HG03575 (cell line): ENCODE measurements around the gene F3.
"Not testable (repeated sequence)": the region's sequence is repeated elsewhere in the genome, so short reads cannot be mapped to it uniquely, and the experiment has no call there.

Source experiments
- ATAC-seq: cut with Tn5 transposase; IDR thresholded peaks from one replicate; pipeline ENCODE4 v1.9.1; 2021; ENCODE audit not compliant: unreplicated experiment, insufficient number of reproducible peaks, low FRiP score; ENCODE audit errors: extremely low read depth

Gene F3

GRCh38 chr1:94541246-94542087 is at the start of gene F3:
TSS of gene F3 (minus strand) at chr1:94541759. CDS start at chr1:94541636, 123 bp downstream.
- no peak for ATAC-seq

DNA sequence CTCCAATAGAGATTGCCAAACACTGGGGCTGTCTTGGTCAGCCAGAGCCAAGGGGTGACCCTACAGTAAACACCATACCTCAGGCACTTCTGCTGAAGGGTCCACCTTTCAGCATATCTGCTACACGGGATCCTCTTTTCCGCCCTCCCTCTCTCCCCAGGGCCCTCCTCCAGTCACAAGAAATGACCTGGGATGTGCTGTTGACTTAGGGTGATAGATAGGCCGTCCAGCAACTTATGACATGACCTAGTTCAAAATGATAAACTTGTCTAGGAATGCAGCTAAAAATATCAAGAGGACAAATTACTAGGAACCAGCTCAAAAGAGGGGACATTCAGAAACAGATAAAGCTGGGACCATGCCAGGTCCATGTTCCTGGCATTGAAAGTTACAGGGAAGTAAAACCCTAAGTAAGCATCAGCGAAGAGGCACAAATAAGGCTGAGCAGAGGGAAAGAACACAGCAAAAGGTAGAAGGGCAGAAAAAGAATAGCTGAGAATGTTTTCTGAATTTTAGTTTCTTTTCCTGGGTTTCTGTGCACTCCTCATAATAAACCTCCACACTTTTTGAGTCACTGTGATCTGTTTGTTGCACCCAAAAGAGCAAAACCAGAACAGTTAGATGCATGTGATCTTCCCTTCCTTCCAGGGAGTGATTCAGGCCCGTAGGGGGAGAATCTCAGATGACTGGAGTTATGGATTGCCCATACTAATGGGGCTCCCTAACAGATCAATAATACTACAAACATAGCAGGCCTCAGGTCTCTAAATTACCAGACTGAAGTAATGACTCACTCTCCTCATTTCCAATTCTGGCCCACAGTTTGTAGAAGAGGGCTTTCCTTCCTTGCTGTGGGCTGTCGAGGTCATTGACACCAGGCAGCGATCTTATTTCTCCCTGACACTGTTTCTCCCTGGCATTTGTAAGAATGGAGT is 48.9 kb upstream of the F3 start:
- ATAC-seq: no peak

GRCh38 chr1:94589728-94590127 is 48.2 kb upstream of the F3 start:
- no peak for ATAC-seq

- ATAC-seq: no peak
These were observed 41.0 kb upstream of the F3 start for GRCh38 chr1:94582565-94582964.

DNA sequence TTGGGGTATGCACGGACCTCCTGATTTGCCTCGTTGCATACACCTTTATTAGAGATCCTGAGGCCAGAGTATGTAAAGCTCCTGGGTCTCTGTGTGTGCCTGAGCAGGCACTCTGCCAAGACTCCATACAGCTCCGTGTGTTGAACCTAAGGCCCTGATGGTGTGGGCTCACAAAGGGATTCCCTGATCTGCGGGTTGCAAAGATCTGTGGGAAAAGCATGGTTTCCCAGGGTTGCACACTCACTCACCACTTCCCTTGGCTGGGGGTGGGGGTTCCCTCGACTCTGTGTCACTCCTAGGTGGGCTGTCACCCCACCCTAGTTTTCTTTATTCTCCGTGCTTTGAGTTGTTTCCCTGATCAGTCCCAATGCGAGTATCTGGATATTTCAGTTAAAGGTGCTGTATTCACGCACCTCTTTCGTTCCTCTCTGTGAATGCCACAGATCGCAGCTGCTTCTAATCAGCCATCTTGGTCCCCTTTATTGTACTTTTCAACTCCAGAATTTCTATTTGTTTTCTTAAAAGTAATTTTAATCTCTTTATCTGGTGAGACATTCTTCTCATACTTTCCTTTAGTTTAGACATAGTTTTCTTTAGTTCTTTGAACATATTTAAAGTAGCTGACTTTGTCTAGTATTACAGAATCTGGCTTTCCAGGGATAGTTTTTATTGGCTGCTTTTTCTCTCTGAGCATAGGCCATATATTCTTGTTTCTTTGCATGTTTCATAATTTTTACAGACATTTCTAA is 39.0 kb upstream of the F3 start:
- no peak for ATAC-seq

GRCh38 chr1:94579876-94580294 is 38.3 kb upstream of the F3 start:
- ATAC-seq: no peak

GRCh38 chr1:94578856-94579255 is 37.3 kb upstream of the F3 start:
- no peak for ATAC-seq

DNA sequence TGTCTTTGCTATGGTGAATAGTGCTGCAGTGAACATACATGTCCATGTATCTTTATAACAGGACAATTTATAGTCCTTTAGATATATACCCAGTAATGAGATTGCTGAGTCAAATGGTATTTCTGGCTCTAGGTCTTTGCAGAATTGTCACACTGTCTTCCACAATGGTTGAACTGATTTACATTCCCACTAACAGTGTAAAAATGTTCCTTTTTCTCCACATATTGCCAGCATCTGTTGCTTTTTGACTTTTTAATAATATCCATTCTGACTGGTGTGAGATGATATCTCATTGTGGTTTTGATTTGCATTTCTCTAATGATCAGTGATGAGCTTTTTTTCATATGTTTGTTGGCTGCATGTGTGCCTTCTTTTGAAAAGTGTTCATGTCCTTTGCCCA is 32.4 kb upstream of the F3 start:
- not testable (repeated sequence) for ATAC-seq

GRCh38 chr1:94572780-94573179 is 31.2 kb upstream of the F3 start:
- ATAC-seq: no peak

DNA sequence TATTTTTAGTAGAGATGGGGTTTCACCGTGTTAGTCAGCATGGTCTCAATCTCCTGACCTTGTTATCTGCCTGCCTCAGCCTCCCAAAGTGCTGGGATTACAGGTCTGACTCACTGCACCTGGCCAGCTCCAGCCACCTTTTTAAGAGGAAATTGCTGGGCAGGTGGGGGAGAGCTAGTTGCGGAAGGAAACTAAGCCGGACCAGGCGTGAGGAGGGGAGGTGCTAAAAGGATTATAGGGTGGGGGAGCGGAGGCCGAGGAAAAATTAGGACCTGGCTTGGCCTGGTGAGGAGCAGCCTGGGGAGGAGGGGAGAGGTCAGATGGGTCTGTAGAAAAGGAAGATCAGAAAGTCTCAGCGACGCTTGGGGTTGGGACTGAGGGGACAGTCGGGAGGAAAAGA is 29.4 kb upstream of the F3 start:
- not testable (repeated sequence) for ATAC-seq

DNA sequence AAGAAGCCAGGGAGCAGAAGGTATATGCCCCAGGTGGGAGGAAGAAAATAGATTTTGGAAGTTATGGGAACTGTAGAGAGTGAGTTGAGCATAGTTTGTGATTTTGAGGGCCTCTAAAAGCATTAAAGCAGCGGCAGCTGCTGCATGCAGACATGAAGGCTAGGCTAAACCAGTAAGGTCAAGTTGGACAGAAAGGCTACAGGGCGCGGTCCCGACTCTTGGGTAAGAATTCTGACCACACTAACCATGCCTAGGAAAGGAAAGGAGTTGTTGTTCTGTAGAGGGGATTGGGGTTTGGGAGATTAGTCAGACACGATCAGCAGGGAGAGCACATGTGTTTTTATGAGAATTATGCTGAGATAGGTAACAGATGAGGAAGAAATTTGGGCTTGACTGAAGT is 27.2 kb upstream of the F3 start:
- ATAC-seq: not testable (repeated sequence)

- ATAC-seq: not testable (repeated sequence)
These were observed 26.5 kb upstream of the F3 start for GRCh38 chr1:94567975-94568607.

DNA sequence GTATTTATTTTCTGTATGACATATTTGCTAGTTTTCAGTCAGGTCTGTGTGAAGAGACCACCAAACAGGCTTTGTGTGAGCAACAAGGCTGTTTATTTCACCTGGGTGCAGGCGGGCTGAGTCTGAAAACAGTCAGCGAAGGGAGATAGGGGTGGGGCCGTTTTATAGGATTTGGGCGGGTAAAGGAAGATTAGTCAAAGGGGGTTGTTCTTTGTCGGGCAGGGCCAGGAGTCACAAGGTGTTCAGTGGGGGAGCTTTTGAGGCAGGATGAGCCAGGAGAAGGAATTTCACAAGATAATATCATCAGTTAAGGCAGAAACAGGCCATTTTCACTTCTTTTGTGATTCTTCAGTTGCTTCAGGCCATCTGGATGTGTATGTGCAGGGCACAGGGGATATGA is 24.9 kb upstream of the F3 start:
- not testable (repeated sequence) for ATAC-seq

GRCh38 chr1:94565901-94566300 is 24.3 kb upstream of the F3 start:
- no peak for ATAC-seq

- ATAC-seq: no peak
These were observed 21.1 kb upstream of the F3 start for GRCh38 chr1:94562519-94563260.

DNA sequence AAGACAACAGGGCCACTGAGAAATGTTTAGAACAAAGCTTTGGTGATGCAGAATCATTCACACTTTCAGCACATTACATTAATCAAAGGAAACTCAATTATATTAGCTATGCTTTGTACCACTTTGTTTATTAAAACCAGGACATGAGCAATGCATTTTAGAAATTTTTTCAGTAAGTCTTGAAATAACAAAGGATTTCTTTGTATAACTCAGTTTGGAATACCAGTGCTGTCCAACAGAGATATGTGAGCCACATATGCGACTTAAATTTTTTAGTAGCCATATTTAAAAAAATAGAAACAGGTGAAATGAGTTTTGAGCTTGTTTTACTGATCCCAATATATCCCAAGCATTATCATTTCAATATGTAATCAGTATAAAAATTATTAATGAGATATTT is 18.8 kb upstream of the F3 start:
- ATAC-seq: no peak

DNA sequence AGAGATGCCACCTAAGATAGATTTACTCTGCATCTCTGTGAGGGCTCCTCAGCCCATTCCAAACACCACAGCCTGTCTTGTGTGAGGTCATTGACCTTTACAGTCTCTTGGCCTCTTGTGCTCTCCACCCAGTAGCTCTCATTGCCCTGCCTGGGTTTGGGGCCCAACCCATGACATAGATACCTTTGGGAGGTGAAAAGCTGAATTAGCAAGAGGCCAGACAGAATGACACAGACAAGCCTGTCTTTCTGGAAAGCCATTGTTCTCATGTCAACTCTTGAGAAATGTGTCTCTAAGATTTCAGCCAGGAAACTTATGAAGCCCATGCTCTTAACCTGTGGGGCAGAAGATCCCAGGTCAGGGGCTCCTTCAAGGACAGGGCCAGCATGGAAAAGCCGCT is 18.4 kb upstream of the F3 start:
- no peak for ATAC-seq

GRCh38 chr1:94555091-94555490 is 13.5 kb upstream of the F3 start:
- ATAC-seq: no peak
